ENCODE data around the gene AMBRA1.
"Not testable (repeated sequence)": the region's sequence is repeated elsewhere in the genome, so short reads cannot be mapped to it uniquely, and the experiment has no call there.

AMBRA1 gene

DNA sequence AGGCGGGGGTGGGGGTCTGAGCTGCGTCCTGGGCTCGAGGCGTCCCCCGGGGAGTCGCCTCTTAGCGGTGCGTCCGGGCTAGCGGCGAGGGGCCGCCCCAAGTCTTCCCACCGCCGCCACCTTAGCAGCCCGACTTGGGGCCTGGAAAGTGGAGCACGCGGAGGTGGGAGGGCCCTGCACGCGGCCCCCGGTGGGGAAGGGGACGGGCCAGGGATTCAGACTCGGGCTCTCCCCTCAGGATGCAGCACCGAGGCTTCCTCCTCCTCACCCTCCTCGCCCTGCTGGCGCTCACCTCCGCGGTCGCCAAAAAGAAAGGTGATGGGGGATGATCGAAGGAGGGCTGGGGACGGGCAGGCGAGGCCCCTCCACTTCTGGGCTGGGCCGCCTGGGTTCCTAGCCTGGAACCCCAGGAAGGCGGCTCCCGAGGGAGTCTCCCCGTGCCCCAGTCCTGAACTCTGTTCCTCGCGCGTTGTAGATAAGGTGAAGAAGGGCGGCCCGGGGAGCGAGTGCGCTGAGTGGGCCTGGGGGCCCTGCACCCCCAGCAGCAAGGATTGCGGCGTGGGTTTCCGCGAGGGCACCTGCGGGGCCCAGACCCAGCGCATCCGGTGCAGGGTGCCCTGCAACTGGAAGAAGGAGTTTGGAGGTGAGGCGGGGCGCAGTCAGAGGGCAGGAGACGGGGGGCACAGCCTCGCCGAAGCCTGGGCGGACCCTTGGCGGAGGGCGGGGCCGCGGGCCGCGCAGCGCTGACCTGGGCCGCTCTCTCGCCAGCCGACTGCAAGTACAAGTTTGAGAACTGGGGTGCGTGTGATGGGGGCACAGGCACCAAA lies 211.8 kb downstream of the AMBRA1 start:
- ATAC-seq: peak; percentile 6
- DNase-seq: peak; percentile 33

GRCh38 chr11:46381048-46381818 lies 212.6 kb downstream of the AMBRA1 start, which contains the start of gene MDK:
Gene MDK (plus strand): TSS chr11:46381669. CDS start chr11:46382058, 389 bp downstream.
- ATAC-seq (no peak), DNase-seq (no peak)

DNA sequence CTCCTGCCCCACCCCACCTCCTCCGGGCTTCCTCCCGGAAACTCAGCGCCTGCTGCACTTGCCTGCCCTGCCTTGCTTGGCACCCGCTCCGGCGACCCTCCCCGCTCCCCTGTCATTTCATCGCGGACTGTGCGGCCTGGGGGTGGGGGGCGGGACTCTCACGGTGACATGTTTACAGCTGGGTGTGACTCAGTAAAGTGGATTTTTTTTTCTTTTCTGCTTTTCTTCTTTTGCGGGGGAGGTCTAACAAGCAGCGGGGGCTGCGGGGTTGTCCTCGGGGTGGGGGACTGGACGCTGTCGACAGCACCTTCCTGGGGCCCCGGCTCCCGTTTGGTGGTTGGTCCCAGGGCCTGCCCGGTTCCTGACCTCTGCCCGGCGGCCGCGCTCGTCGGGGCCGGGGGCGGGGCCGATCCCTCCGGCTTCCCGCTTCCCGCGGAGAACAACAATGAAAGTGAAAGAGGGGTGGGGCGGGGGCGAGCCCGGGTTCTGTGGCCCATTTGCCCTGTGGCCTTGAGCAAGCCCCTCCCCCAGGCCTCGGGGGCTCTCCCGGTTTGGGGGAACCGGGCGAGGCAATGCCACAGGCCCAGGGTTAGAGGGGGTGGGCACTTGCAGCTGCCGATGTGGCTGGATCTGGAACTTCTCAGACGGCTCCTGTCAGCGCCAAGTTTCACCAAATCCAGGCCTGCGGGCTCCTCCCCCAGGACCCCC lies 213.3 kb downstream of the AMBRA1 start:
- ATAC-seq (peak; percentile 59), DNase-seq (peak; percentile 83)

DNA sequence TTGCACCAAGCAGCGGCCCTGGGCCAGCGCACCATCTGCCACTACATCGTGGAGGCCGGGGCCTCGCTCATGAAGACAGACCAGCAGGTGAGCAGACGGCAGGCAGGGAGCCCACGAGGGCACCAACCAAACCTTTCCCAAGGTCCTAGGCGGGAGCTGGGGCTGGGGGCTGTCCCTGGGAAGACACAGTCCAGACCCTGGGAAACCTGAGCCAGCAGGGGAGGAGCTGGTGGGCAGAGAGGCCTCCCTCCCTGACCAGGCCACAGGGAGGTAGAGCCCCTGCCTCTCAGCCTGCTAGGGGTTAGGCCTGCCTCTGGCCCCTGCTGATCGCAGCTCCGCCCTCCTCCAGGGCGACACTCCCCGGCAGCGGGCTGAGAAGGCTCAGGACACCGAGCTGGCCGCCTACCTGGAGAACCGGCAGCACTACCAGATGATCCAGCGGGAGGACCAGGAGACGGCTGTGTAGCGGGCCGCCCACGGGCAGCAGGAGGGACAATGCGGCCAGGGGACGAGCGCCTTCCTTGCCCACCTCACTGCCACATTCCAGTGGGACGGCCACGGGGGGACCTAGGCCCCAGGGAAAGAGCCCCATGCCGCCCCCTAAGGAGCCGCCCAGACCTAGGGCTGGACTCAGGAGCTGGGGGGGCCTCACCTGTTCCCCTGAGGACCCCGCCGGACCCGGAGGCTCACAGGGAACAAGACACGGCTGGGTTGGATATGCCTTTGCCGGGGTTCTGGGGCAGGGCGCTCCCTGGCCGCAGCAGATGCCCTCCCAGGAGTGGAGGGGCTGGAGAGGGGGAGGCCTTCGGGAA lies 214.1 kb downstream of the AMBRA1 start:
- not testable (repeated sequence) for DNase-seq, ATAC-seq

DNA sequence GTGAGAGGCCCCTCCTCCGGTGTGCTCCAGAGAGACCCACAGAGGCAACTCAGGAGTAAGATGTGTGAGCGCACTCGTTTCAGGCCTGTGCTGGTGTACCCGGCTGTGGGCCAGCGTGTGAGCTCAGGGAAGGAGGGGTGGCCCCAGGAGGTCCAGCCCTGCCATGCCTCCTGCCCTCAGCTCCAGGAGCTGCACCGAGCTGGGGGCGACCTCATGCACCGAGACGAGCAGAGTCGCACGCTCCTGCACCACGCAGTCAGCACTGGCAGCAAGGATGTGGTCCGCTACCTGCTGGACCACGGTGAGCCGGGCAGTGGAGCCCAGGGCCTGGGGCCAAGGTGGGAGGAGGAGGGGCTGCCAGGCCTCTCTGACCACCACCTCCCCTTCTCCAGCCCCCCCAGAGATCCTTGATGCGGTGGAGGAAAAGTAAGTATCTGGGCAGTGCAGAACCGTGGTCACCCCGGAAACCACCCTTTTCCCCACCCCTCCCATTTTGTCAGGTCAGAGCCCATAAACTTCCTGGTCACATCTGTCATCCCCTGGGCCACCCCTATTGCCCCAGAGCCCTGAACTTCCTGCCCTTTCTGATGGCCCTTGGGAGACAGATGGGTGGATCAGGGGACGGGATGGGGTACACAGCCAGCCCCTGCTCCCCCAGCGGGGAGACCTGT lies 214.9 kb downstream of the AMBRA1 start:
- DNase-seq: no peak
- no peak for ATAC-seq

DNA sequence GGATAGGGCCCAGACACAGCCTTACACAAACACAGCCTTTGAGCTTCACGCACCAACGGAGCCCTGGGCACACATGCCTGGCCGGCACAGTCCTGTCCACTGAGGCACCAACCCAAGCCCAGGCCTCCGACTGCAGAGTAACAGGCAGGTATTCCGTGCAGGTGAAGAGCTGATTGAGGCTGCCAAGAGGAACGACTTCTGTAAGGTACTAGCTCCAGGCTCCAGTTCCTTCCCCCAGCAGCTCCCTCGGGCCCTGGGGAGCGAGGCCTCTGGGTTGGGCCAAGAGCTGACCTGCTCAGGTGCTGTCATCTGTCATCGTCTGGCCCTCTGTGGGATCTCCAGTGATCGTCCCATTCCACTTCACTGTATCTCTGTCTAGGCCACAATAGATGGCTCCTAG lies 215.5 kb downstream of the AMBRA1 start:
- no peak for DNase-seq
- no peak for ATAC-seq

- no peak for DNase-seq
- no peak for ATAC-seq
These were observed 216.0 kb downstream of the AMBRA1 start for GRCh38 chr11:46377831-46378230.

DNA sequence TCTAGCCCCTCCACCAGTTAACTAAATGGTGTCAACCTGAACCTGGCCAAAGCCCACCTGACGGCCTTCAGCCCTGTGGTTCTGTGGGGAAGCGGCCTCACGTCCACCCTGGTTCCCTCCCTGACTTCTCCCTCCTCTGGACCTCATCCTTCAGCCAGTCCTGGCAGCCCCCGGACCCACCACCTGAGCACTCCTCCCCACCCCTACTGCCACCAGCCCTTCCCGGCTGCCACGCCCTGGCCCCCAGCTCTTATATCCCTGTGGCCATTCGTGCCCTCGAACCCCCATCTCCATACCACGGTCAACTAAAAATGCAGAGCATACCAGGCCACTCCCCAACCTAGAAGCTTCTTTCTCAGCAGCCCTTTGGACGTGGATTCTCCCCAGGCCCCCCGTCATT lies 216.5 kb downstream of the AMBRA1 start:
- DNase-seq: no peak
- no peak for ATAC-seq

DNA sequence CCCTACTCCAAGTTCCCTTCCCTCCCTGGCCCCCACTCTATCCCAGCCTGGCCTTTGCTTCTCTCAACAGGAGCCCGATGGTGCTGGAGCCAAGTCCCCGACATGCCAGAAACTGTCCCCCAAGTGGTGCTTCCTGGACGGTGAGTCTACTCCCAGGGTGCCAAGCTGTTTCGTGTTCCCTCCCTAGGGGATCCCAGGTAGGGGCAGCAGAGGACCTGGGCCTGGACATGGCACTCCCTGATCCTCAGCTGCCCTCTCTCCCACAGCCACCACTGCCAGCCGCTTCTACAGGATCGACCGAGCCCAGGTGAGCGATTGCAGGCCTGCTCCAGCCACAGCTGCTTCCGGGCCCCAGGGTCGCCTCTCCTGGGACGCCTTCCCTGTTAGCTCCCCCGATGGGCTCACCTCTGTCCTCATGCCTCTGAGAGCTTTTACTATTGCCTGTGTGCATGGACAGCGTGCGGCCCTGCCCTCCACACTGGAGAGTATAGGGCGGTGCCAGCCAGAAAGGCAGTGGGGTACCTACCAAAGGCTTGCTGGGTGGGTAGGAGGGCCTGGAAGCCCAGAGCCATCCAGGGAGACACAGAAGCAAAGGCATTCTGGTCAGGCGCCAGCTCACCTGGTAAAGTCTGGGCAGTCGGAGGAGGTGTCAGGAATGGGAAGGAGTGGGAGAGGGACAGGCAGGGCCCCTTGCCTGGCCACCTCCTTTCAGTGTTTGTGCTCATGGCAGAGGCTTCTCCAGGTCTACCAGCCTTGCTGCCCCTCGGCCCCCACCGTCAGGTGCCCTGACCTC lies 217.4 kb downstream of the AMBRA1 start:
- DNase-seq (no peak), ATAC-seq (no peak)

- DNase-seq (no peak), ATAC-seq (no peak)
These were observed 218.3 kb downstream of the AMBRA1 start for GRCh38 chr11:46375392-46376101.

GRCh38 chr11:46374815-46375214 lies 219.0 kb downstream of the AMBRA1 start:
- DNase-seq (no peak), ATAC-seq (no peak)

- DNase-seq (no peak), ATAC-seq (no peak)
These were observed 219.8 kb downstream of the AMBRA1 start for GRCh38 chr11:46373787-46374740.

GRCh38 chr11:46372501-46372900 lies 221.3 kb downstream of the AMBRA1 start:
- not testable (repeated sequence) for ATAC-seq, DNase-seq

GRCh38 chr11:46372086-46372485 lies 221.7 kb downstream of the AMBRA1 start:
- no peak for DNase-seq
- no peak for ATAC-seq

DNA sequence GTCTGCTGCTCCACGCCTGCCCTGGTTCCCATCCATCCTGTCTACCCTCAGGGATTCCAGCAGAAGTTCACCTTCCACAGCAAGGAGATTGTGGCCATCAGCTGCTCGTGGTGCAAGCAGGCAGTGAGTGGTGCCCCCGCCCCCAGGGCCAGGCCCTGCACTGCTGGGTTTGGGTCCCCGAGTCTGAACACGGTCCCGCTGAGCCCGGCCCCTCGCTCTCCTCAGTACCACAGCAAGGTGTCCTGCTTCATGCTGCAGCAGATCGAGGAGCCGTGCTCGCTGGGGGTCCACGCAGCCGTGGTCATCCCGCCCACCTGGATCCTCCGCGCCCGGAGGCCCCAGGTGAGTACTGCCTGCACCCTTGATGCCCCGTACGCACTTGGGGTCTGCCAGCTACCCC lies 222.6 kb downstream of the AMBRA1 start:
- not testable (repeated sequence) for ATAC-seq

DNA sequence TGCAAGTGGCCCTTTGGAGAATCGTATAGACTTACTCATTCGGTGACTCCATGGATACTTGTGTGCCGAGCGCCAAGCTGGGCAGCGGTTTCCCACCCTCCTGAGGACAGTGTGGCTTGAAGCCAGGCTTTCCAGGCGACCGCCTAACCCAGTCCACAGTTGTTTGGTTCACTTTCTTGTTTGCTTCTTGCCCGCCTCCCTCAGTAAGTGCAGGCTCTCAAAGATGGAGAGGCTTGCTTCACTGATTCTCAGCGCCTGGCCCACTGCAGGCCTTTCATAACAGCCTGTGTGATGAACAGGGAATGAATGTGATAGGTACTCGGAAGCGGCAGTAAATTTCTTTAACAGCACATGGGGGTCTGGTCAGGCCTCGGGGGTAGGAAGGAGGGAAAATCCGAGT lies 223.6 kb downstream of the AMBRA1 start:
- DNase-seq (no peak), ATAC-seq (no peak)

More for the DNA sequence above, 222.6 kb downstream of the AMBRA1 start:
- not testable (repeated sequence) for DNase-seq

DNA sequence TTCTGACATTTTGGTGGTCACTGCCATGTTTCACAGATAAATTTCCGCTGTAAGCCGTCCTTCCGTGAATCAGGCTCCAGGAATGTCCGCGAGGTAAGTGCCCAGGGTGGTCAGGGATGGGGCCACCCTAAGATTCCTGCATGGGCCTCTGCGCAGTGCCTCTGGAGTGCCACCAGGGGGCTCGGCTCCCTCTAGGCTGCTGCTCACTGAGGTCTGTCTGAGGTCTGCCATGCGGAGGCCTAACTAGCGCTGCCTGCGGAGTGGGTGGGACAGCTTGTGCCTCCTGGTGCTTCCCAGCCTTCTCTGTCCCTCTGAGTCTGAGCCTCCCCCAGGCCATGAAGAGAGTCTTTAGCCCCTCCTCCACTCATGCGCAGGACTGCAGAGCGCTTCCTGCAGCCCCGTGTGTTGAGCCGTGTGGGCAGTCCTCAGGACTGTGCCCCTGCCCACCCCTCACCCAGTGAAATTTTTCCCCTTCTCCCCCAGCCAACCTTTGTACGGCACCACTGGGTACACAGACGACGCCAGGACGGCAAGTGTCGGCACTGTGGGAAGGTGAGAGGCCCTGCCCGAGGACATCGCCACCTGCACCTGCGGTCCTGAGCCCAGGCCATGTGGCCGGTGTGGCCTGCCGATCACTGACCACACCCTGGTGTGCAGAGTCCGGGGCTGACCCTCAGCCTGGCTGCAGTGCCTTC lies 224.2 kb downstream of the AMBRA1 start:
- ATAC-seq (peak; percentile 71), DNase-seq (peak; percentile 73)

GRCh38 chr11:46367916-46368267 lies 225.9 kb downstream of the AMBRA1 start:
- no peak for ATAC-seq
- no peak for DNase-seq
